ENCODE data around the gene ARAP1.

The ARAP1 gene

GRCh38 chr11:72642043-72642883 is 109.9 kb downstream of the ARAP1 start:
- H3K4me3 ChIP-seq (ENCODE audit: low read length, poor library complexity, severe bottlenecking) = no peak overlapping the region
- H3K9me3 ChIP-seq (ENCODE audit: insufficient read depth, low read depth, low read length) = no peaks in the 10 kb centered on the region
- 0 out of 2 replicates have a peak overlapping the region, but pooled peaks have one; percentile 67 for H2AFZ ChIP-seq (ENCODE audit: low read length)
- no peak for TF ChIP-seq CTCF (conservative IDR thresholded peaks at IDR 0.05; ENCODE audit: low read length)
- TF ChIP-seq EZH2phosphoT487 (IDR thresholded peaks at IDR 0.05; ENCODE audit: borderline replicate concordance) = no peak
- H3K9me2 ChIP-seq (replicated peaks; ENCODE audit: low read depth, low read length) = no peaks in the 10 kb centered on the region
- H4K20me1 ChIP-seq (ENCODE audit: insufficient read depth, low read length, poor library complexity, severe bottlenecking) = no peaks in the 10 kb centered on the region
- no peaks in the 10 kb centered on the region for H3K36me3 ChIP-seq (ENCODE audit: insufficient read depth, low read length)
- peak overlapping the region; percentile 50 for H3K4me2 ChIP-seq (ENCODE audit: low read depth, low read length, poor library complexity, severe bottlenecking)
- no peak overlapping the region for H3K9ac ChIP-seq (ENCODE audit: low read depth, low read length, poor library complexity, severe bottlenecking)
- no peaks in the 10 kb centered on the region for H3K27me3 ChIP-seq (ENCODE audit: insufficient read depth, low read length, poor library complexity, severe bottlenecking)
- H3K4me1 ChIP-seq (ENCODE audit: insufficient read depth, low read length, poor library complexity, severe bottlenecking) = no peaks in the 10 kb centered on the region
- no peaks in the 10 kb centered on the region for H3F3A ChIP-seq (ENCODE audit: low read depth)
- no peaks in the 10 kb centered on the region for H3K79me2 ChIP-seq (ENCODE audit: insufficient read depth, low read length)

- no peak overlapping the region for H3K9ac ChIP-seq (ENCODE audit: low read depth, low read length, poor library complexity, severe bottlenecking)
- H3K4me3 ChIP-seq (ENCODE audit: low read length, poor library complexity, severe bottlenecking) = no peak overlapping the region
- no peaks in the 10 kb centered on the region for H3K27me3 ChIP-seq (ENCODE audit: insufficient read depth, low read length, poor library complexity, severe bottlenecking)
Measured at GRCh38 chr11:72641522-72642042, 110.6 kb downstream of the ARAP1 start.

More at GRCh38 chr11:72641522-72642042, 110.6 kb downstream of the ARAP1 start:
- Histone ChIP-seq H3K36me3 (ENCODE audit: insufficient read depth, low read length) (no peaks in the 10 kb centered on the region), H3F3A (ENCODE audit: low read depth) (no peaks in the 10 kb centered on the region), H3K79me2 (ENCODE audit: insufficient read depth, low read length) (no peaks in the 10 kb centered on the region), H3K4me2 (ENCODE audit: low read depth, low read length, poor library complexity, severe bottlenecking) (no peak overlapping the region), H4K20me1 (ENCODE audit: insufficient read depth, low read length, poor library complexity, severe bottlenecking) (no peaks in the 10 kb centered on the region), H3K9me2 (replicated peaks; ENCODE audit: low read depth, low read length) (no peaks in the 10 kb centered on the region), H3K4me1 (ENCODE audit: insufficient read depth, low read length, poor library complexity, severe bottlenecking) (no peaks in the 10 kb centered on the region), H3K9me3 (ENCODE audit: insufficient read depth, low read depth, low read length) (no peaks in the 10 kb centered on the region), H2AFZ (ENCODE audit: low read length) (no peak overlapping the region)
- TF ChIP-seq CTCF (conservative IDR thresholded peaks at IDR 0.05; ENCODE audit: low read length) = no peak
- TF ChIP-seq EZH2phosphoT487 (IDR thresholded peaks at IDR 0.05; ENCODE audit: borderline replicate concordance) = no peak

Measured in Loucy (cell line).